A549 treated with ZK216348 at 1 μM for 4 hours (cell line): Measurements from ENCODE around the gene PCNX3. TPM values are rescaled to one million over a fixed set of nuclear protein-coding genes. Genes with fewer than 3 reads are reported as not detected.

Source experiments
- total RNA-seq: library from RNA; stranded (reverse); fragments of 200-300 nt; extraction: Qiagen RNA extraction; gene quantifications from 5 replicates; pipeline ENCODE4 v1.2.3, GENCODE V29; 2022; ENCODE audit warnings: low read depth

PCNX3 gene
- total RNA-seq = 19.9 to 40.4 TPM (median 37.0 TPM) in 5 replicates

DNA sequence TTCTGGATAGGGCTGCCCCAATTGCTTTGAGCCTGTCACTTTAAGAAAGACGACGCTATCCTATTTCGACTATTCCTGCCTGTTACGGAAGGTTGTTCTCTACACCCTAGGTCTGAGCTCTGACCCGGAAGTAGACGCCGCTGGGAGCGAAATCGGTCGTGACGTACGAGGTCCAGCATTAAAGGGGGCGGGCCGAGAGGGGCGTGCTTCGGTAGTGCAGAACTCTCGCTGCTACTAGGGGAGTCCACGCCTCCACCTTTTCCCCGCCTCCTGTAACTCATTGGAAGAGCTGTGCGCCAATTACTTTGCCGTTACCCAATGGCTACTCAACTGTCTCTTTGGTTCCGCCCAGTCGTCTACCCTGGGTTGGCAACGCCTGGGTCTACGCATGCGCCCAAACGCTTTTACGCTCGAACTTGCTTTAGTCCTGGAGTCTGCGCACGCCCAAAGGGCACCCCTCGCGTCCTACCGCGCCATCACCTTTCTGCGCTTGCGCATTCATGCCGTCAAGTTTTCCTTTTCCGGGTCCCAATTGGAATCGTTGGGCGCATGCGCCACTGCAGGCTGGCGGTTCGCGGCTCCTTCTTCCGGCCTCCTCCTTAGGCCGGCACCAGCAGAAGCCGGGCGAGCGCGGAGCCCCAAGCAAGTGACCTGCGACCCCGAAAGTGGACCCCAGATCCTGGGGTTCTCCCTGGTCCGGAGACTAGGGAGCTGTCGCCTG, at the start of gene PCNX3:
TSS of gene PCNX3 (plus strand) at position 548 of the 721 bp plus-strand sequence. CDS start 536 bp downstream, outside the sequence.

DNA sequence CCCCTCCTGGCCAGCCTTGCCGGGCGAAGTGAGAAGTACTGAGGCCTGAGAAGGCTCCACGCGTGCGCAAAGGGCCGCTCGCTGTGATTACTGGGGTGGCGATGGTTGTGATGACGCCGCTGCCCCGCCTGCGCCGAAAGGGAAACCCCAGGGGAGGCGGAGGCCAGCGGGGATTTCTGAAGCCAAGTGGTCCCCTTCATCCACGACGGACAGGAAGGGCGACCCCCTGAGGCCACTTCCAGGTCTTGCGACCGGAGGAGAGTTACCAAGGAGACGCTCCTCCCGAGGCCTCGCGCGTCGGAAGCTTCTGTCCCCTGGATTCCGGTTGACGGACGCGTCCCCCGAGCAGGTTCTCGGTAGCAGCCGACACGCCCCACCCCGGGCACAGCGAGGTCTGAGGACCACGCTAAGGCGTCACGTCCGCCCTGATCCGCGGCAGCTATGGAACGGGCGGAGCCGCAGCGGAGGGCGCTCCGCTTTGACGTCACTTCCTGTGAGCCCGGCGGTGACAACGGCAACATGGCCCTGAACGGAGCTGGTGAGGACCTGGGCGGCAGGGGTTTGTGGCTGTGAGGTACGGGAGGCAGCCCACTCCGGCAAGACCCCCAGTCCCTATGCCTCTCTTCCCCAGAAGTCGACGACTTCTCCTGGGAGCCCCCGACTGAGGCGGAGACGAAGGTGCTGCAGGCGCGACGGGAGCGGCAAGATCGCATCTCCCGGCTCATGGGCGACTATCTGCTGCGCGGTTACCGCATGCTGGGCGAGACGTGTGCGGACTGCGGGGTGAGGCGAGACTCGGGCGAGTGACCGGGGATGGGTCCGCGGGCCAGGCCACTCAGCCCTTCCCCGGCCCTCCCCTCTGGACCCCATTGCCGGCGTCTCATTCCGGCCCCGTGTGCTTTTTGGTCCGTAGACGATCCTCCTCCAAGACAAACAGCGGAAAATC, 45.3 kb upstream of the PCNX3 start, which contains the start of gene ZNRD2:
TSS of gene ZNRD2 (plus strand) at position 505 of the 946 bp plus-strand sequence. CDS start at position 520, 15 bp downstream.

DNA sequence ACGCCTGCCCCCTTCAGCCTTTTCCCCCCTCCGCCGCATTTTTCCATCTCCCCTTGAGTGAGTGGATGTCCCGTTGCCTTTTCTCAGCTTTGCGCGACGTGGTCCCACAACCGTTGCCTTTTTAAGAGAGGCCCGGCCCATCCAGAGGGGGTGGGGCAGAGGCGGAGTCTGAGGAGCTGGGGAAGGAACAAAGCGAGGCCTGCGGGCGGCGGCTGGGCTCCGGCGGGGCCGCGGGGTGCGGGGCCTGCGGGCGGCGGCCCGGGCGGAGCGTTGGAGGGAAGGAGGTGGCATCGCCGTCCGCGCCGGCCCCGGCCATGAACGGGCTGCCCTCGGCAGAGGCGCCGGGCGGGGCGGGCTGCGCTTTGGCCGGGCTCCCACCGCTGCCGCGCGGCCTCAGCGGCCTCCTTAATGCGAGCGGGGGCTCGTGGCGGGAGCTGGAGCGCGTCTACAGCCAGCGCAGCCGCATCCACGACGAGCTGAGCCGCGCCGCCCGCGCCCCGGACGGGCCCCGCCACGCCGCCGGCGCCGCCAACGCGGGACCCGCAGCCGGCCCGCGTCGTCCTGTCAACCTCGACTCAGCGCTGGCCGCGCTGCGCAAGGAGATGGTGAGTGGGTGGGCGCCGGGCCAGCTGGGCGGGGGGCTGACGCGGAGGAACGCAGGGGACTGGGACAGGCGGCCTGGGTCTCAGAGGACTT, 43.1 kb upstream of the PCNX3 start, which contains the start of gene FAM89B:
TSS of gene FAM89B (plus strand) at position 183 of the 696 bp plus-strand sequence. CDS start at position 315, 132 bp downstream.

DNA sequence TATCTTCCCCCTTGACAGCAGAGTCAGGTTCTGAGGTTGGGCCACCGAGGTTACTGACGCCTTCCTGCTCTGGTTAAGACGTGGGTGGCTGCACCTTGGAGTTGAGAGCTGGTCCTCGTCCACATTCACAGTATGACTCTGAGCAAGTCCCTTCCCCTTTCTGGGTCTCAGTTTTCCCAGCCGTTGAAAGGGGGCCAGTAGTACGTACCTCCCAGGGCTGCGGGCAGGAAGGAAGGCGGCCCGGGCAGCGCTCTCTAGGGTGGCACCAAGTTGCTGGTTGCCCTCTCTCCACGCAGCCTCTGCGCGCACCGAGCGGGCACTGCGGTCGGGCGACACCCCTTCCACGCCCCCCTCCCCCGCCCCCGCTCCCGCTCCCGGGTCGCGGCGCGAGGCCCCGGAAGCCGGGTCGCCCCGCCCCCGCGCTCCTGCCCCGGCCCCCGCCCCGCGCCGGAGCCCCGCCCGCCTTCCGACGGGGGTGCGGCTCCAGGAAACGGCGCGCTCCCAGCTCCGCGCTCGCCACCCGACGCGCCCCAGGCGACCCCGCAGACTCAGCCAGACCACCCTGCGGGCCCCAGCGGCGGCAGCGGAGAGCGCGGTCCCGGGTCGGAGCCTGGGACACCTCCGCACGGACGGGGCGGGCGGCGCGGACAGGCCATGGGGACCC, 39.9 kb upstream of the PCNX3 start, which contains the start of gene EHBP1L1:
TSS of gene EHBP1L1 (plus strand) at position 486 of the 664 bp plus-strand sequence. CDS start 250 bp downstream, outside the sequence.

DNA sequence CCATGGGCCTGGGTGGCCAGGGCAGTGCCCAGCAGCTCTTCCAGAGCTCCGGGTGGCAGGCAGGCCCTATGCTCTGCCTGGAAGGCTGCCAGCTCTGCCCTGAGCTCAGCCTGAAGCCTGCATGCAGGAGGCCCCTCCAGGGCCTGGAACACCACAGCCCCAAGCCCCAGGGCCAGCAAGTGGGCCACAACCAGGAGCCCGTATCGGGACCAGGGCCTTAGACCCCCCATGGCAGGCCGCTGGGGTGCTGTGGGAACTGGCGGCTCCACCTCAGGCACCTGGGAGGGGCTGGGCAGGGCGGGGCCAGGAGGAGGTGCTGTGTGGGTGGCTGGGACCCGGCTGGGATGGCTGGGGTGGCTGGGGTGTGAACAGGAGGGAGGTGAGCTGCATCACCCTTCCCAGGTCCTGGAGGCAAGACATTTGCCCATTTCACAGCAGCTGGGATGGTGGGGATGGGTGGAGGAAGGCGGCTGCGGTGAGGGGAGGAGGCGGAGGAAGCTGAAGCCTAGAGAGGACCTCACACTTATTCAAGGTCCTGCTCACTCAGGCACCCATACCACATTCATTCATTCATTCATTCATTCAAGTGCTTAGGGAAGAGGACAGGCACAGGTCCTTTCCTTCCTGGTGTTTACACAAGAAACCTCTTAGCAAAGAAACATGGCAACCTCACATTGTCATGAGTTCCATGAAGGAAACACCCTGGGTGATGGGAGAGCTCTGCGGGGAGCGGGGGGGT, 19.9 kb upstream of the PCNX3 start, which contains the start of gene KCNK7:
TSS of gene KCNK7 (minus strand) at position 258 of the 739 bp plus-strand sequence. CDS start at position 230, 28 bp downstream.

DNA sequence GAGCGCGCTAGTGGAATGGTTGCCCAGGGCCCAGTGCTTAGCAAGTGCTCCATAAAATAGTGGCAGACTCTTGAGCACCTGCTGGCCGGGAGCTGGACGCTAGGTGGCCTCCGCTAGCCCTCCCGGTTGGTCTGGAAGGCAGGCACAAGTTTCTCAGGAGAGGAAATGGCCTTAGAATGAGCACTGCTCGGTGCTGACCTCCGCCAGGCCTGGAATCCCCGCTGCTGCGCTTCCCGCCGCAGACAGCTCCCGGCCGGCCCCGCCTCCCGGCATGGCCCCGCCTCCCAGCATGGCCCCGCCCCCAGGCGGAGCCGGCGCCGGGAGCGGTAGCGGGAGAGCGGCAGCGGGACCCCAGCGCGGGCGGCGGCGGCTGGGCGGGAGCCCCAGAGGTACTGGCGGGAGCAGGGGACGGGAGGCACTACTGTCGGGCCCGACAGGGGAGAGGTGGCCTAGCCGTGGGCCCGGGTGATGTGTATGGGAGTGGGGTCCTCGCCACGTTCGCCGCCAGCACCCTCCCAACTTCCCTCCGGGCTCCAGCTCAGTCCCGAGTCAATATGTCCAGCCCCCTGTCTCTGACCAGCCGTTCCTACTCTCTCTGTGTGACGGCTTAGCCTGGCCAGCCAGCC, 22.3 kb downstream of the PCNX3 start, which contains the start of gene SIPA1:
TSS of gene SIPA1 (plus strand) at position 308 of the 626 bp plus-strand sequence. CDS start 2,821 bp downstream, outside the sequence.

DNA sequence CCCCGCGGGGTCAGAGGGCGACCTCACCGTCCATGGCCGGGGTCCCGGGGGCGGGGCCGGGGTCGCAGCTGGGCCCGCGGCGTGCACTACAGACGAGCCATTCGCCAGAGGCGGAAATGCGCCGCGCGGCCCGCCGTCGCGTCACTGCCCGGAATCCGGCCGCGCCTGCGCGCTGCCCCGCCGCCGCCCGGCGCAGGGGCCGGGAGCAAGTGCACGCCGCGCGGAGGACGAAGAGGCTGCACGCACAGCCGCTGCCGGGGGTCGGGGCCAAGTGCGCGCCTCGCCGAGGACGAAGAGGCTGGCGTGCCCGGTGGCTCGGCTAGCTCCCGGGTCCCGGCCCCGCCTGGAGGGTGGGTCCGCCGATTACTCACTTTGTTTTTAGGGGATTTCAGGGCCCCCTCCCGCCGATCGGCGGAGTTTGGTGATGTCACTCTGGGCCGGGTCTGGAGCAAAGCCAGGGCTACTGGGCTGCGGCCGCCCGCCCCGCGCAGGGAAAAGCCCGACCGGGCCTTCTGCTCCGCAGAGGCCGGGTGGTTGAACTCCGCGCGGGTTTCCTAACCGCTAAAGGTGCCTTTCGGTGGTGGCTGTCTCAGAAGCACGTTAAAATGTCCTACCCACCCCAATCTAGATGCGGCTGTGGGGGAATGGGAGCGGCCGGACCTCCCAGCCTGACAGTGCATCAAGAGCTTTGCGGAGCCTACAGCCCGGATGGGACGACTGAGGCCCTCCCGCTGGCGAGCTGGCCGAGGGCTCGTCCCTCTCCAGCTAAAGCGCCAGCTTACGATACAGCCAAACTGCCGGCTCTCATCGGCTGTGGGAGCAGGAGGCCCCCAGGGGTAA, 47.4 kb downstream of the PCNX3 start, which contains the start of gene RELA:
TSS of gene RELA (minus strand) at position 118 of the 840 bp plus-strand sequence. CDS start at position 34, 84 bp downstream.

Other genes with a start within 250 kb of the PCNX3 start
- gene SLC25A45, start 233.1 kb upstream of the PCNX3 start, total RNA-seq = 10.4 to 16.8 TPM (median 13.0 TPM) in 5 replicates
- gene FRMD8, start 229.1 kb upstream of the PCNX3 start, total RNA-seq = 29.3 to 69.2 TPM (median 58.5 TPM) in 5 replicates
- 137 to 311 TPM (median 219 TPM) in 5 replicates for gene NEAT1, start 193.0 kb upstream of the PCNX3 start, total RNA-seq
- gene MALAT1, start 116.7 kb upstream of the PCNX3 start, total RNA-seq = 34.8 to 90.0 TPM (median 83.9 TPM) in 5 replicates
- 35.8 to 64.9 TPM (median 61.7 TPM) in 5 replicates for gene SCYL1, start 90.7 kb upstream of the PCNX3 start, total RNA-seq
- 67.5 to 157 TPM (median 130 TPM) in 5 replicates for gene LTBP3, start 57.4 kb upstream of the PCNX3 start, total RNA-seq
- 60.7 to 80.8 TPM (median 71.8 TPM) in 5 replicates for gene ZNRD2, start 45.3 kb upstream of the PCNX3 start, total RNA-seq
- gene FAM89B, start 43.2 kb upstream of the PCNX3 start, total RNA-seq = 20.9 to 62.5 TPM (median 57.0 TPM) in 5 replicates
- gene EHBP1L1, start 39.7 kb upstream of the PCNX3 start, total RNA-seq = 25.8 to 50.8 TPM (median 45.7 TPM) in 5 replicates
- 0.22 to 2.3 TPM (median 0.94 TPM) in 4 of 5 replicates, not detected in the other for gene KCNK7, start 20.0 kb upstream of the PCNX3 start, total RNA-seq
- gene MAP3K11, start 1.6 kb upstream of the PCNX3 start, total RNA-seq = 25.9 to 57.4 TPM (median 50.9 TPM) in 5 replicates
- gene SIPA1, start 22.3 kb downstream of the PCNX3 start, total RNA-seq = 7.6 to 22.6 TPM (median 19.8 TPM) in 5 replicates
- 54.3 to 80.3 TPM (median 76.8 TPM) in 5 replicates for gene RELA, start 47.1 kb downstream of the PCNX3 start, total RNA-seq
- 35.6 to 53.4 TPM (median 50.5 TPM) in 5 replicates for gene KAT5, start 96.5 kb downstream of the PCNX3 start, total RNA-seq
- 23.0 to 58.3 TPM (median 43.6 TPM) in 5 replicates for gene RNASEH2C, start 105.0 kb downstream of the PCNX3 start, total RNA-seq
- 6.0 to 13.9 TPM (median 11.2 TPM) in 5 replicates for gene AP5B1, start 165.2 kb downstream of the PCNX3 start, total RNA-seq
- 0.08 to 0.15 TPM (median 0.09 TPM) in 3 of 5 replicates, not detected in the others for gene OVOL1, start 171.3 kb downstream of the PCNX3 start, total RNA-seq
- gene SNX32, start 218.2 kb downstream of the PCNX3 start, total RNA-seq = not detected in 5 replicates
- gene CFL1, start 242.4 kb downstream of the PCNX3 start, total RNA-seq = 1,889 to 2,400 TPM (median 2,225 TPM) in 5 replicates
- 23.9 to 43.5 TPM (median 31.9 TPM) in 5 replicates for gene MUS81, start 244.7 kb downstream of the PCNX3 start, total RNA-seq